Fibroblast of lung (primary cell): ENCODE results near the gene EPB41L5.

Experiments
- CTCF ChIP-seq, 2 donors: IDR thresholded peaks in 1 of 2; conservative IDR thresholded peaks in 1 of 2; 1 replicate in 1 of 2; 2 replicates in 1 of 2; pipeline ENCODE4 v1.5.1; 2011 to 2012; ENCODE audit warnings: low read length in 2 of 2, control low read depth in 1 of 2, inconsistent platforms in 1 of 2, low read depth in 1 of 2, mild to moderate bottlenecking in 1 of 2
- EZH2 ChIP-seq: IDR thresholded peaks from 2 replicates; pipeline ENCODE4 v1.5.1; 2012; ENCODE audit warnings: low read length, control low read depth, mild to moderate bottlenecking; ENCODE audit errors: missing control alignments

GRCh38 chr2:120132691-120133090, 119.8 kb downstream of the EPB41L5 start:
- TF ChIP-seq CTCF (conservative IDR thresholded peaks at IDR 0.05 in 1 of 2, IDR thresholded peaks at IDR 0.05 in 1 of 2; ENCODE audit: low read depth in 1 of 2, low read length in 2 of 2) (no peak), EZH2 (no peak)
